B cell (primary cell): ENCODE measurements around the gene MAP4K2. TPM values are rescaled to one million over a fixed set of nuclear protein-coding genes. Genes with fewer than 3 reads are reported as not detected.

Experiments
- ATAC-seq: fragments of 200-7000 bp; cut with Tn5 transposase; one replicate; pipeline ENCODE4 v1.10.0; 2021; ENCODE audit warnings: low read depth, mild to moderate bottlenecking, moderate number of reproducible peaks, moderate library complexity
- CTCF ChIA-PET: fragments of 350-600 bp; sonication (Branson Sonifier 250); formaldehyde crosslinking; loops from one replicate; lab custom pipeline; 2021; ENCODE audit warnings: antibody characterized with exemption, inconsistent platforms; lab: Charles Lee
- POLR2A ChIA-PET: fragments of 350-600 bp; sonication (Branson Sonifier 250); formaldehyde crosslinking; loops from one replicate; lab custom pipeline; 2021; ENCODE audit warnings: antibody characterized with exemption; lab: Charles Lee
- DNase-seq: peaks from one replicate; pipeline ENCODE4 v3.0.0; 2013
- H2AFZ ChIP-seq: 2 replicates; pipeline ENCODE4 v1.6.1; 2012; ENCODE audit warnings: mild to moderate bottlenecking, low read depth, low read length; ENCODE audit not compliant: insufficient read depth, poor library complexity, severe bottlenecking
- H3K27ac ChIP-seq, 2 donors: 1 replicate in 1 of 2; 2 replicates in 1 of 2; pipeline ENCODE4 v1.5.1; 2012 to 2013; ENCODE audit warnings: low read length in 2 of 2, mild to moderate bottlenecking in 2 of 2, moderate library complexity in 1 of 2
- H3K27me3 ChIP-seq, 4 experiments: fragments of 200-600 bp in 1 of 4; sonication (generic) in 1 of 4; replicated peaks in 1 of 4; 1 replicate in 2 of 4; 2 replicates in 2 of 4; pipeline versions ENCODE4 v1.6.1 to v1.7.0; 2013 to 2016; ENCODE audit warnings: low read length in 3 of 4, mild to moderate bottlenecking in 2 of 4, mixed read lengths in 1 of 4, moderate library complexity in 1 of 4; ENCODE audit not compliant: insufficient read depth in 4 of 4, control insufficient read depth in 3 of 4; ENCODE audit errors: control extremely low read depth in 1 of 4
- H3K36me3 ChIP-seq, 2 experiments: replicated peaks in 1 of 2; 1 replicate in 1 of 2; 2 replicates in 1 of 2; pipeline versions ENCODE4 v1.6.1 to v1.7.1; 2013; ENCODE audit warnings: low read length in 1 of 2; ENCODE audit not compliant: insufficient read depth in 2 of 2, control insufficient read depth in 1 of 2; ENCODE audit errors: control extremely low read depth in 1 of 2, extremely low read depth in 1 of 2
- H3K4me1 ChIP-seq, 2 donors: fragments of 200-600 bp in 1 of 2; sonication (generic) in 1 of 2; 1 replicate in 1 of 2; 2 replicates in 1 of 2; pipeline versions ENCODE4 v1.5.1 to v1.6.1; 2013 to 2017; ENCODE audit warnings: low read length in 2 of 2; ENCODE audit not compliant: control insufficient read depth in 2 of 2, insufficient read depth in 2 of 2
- H3K4me2 ChIP-seq: replicated peaks from 2 replicates; pipeline ENCODE3; 2012; ENCODE audit warnings: mild to moderate bottlenecking, low read depth, low read length; ENCODE audit not compliant: poor library complexity, severe bottlenecking
- H3K4me3 ChIP-seq, 5 experiments: fragments of 200-600 bp in 1 of 5; sonication (generic) in 1 of 5; 1 replicate in 3 of 5; 2 replicates in 2 of 5; pipeline versions ENCODE4 v1.5.1 to v1.7.0; 2011 to 2016; ENCODE audit warnings: low read length in 4 of 5, mild to moderate bottlenecking in 4 of 5, low read depth in 2 of 5, control low read depth in 1 of 5, moderate library complexity in 1 of 5; ENCODE audit not compliant: insufficient read depth in 1 of 5; ENCODE audit errors: control extremely low read depth in 1 of 5, extremely low read depth in 1 of 5
- H3K79me2 ChIP-seq: fragments of 200-600 bp; sonication (generic); one replicate; pipeline ENCODE4 v1.6.0; 2016; ENCODE audit warnings: low read length; ENCODE audit not compliant: control insufficient read depth, insufficient read depth
- H3K9ac ChIP-seq: fragments of 200-600 bp; sonication (generic); 2 replicates; pipeline ENCODE4 v1.6.1; 2017; ENCODE audit warnings: mild to moderate bottlenecking, low read length, moderate library complexity
- H3K9me3 ChIP-seq, 3 donors: one replicate each; pipeline versions ENCODE4 v1.6.1 to v1.7.1; 2013; ENCODE audit warnings: low read length in 2 of 3; ENCODE audit not compliant: control insufficient read depth in 2 of 3, insufficient read depth in 1 of 3; ENCODE audit errors: control extremely low read depth in 1 of 3
- H4K20me1 ChIP-seq: 2 replicates; pipeline ENCODE4 v1.6.0; 2012; ENCODE audit warnings: mild to moderate bottlenecking, low read length; ENCODE audit not compliant: insufficient read depth, control insufficient read depth, poor library complexity, severe bottlenecking
- H3K27ac Mint-ChIP-seq: one replicate; pipeline ENCODE4 v1.8.0; 2021; ENCODE audit warnings: mixed read lengths
- H3K27me3 Mint-ChIP-seq: one replicate; pipeline ENCODE4 v1.8.0; 2021; ENCODE audit warnings: mixed read lengths
- H3K4me1 Mint-ChIP-seq: one replicate; pipeline ENCODE4 v1.8.0; 2021; ENCODE audit warnings: mixed read lengths
- H3K4me3 Mint-ChIP-seq: one replicate; pipeline ENCODE4 v1.8.0; 2021; ENCODE audit warnings: mixed read lengths
- H3K9me3 Mint-ChIP-seq: one replicate; pipeline ENCODE4 v1.8.0; 2022; ENCODE audit warnings: mixed read lengths; ENCODE audit not compliant: insufficient read depth
- CTCF ChIP-seq: fragments of 200-600 bp; IDR thresholded peaks from one replicate; pipeline ENCODE4 v1.8.0; 2022; ENCODE audit warnings: antibody characterized with exemption, mild to moderate bottlenecking
- EZH2 ChIP-seq: IDR thresholded peaks from 2 replicates; pipeline ENCODE4 v1.6.1; 2012; ENCODE audit warnings: borderline replicate concordance, low read depth, mild to moderate bottlenecking, moderate library complexity, low read length; ENCODE audit not compliant: insufficient read depth, poor library complexity, severe bottlenecking
- WGBS: methylation state at CpG from one replicate; pipeline ENCODE4 v1.1.5; 2013; ENCODE audit warnings: missing lambda C conversion rate; ENCODE audit not compliant: insufficient coverage; 5-methylcytosine and 5-hydroxymethylcytosine counted together
- intact Hi-C: fragments of 100-400 bp; cut with micrococcal nuclease; formaldehyde crosslinking; loops from one replicate; pipeline ENCODE4 v1.10.0; 2022
- polyA plus RNA-seq: library from polyadenylated mRNA; depleted of rRNA; stranded (reverse); fragments of >200 nt; gene quantifications from 2 replicates; pipeline ENCODE4 v1.2.3, GENCODE V29; 2012
- total RNA-seq, 2 donors: library from RNA; stranded (reverse); fragments of 120-200 nt in 1 of 2; gene quantifications; 1 replicate in 1 of 2; 2 replicates in 1 of 2; pipeline versions ENCODE4 v1.2.3 to v1.2.4, GENCODE V29; 2013 to 2022

Gene MAP4K2
- total and polyA plus RNA-seq, 2 donors (not counting 1 experiment from before 2014, with no cell fraction given) = 118 to 163 TPM

- Histone ChIP-seq H3K27me3 (no peaks in the 10 kb centered on the region), H3K4me3 (no peak overlapping the region), H3K9ac (no peak overlapping the region), H2AFZ (no peak overlapping the region), H3K79me2 (no peaks in the 10 kb centered on the region), H3K9me3 (no peaks in the 10 kb centered on the region), H3K27ac (no peak overlapping the region), H3K4me1 (peaks cover 0 to 4% of the 10 kb centered on the region in 2 donors), H3K36me3 (peaks cover 0 to 11% of the 10 kb centered on the region in 2 experiments), H3K4me2 (no peak overlapping the region), H4K20me1 (no peaks in the 10 kb centered on the region)
- H3K27me3 Mint-ChIP-seq = no peaks in the 10 kb centered on the region
- no peak for ATAC-seq
- H3K9me3 Mint-ChIP-seq = no peaks in the 10 kb centered on the region
- DNase-seq = no peak
- TF ChIP-seq EZH2 = no peak
- TF ChIP-seq CTCF = no peak
- intact Hi-C loops = no loop called here
- 96% methylated on average over 11 of the region's 12 CpGs for WGBS
- H3K27ac Mint-ChIP-seq = no peak overlapping the region
- ChIA-PET CTCF (no interaction called here), POLR2A (no interaction called here)
- H3K4me3 Mint-ChIP-seq = no peak overlapping the region
- peaks cover 2% of the 10 kb centered on the region for H3K4me1 Mint-ChIP-seq
These were observed 30.1 kb upstream of the MAP4K2 start for GRCh38 chr11:64833198-64833502.

GRCh38 chr11:64832467-64833197, 29.6 kb upstream of the MAP4K2 start:
- CTCF ChIA-PET = no interaction called here
- H3K4me1 ChIP-seq = peaks cover 0 to 4% of the 10 kb centered on the region in 2 donors
- 97% methylated on average over 12 of the region's 21 CpGs for WGBS

More at GRCh38 chr11:64832467-64833197, 29.6 kb upstream of the MAP4K2 start:
- Histone ChIP-seq H3K9me3 (no peaks in the 10 kb centered on the region), H3K4me3 (no peak overlapping the region), H2AFZ (no peak overlapping the region), H3K27me3 (no peaks in the 10 kb centered on the region), H3K27ac (no peak overlapping the region), H3K36me3 (peaks cover 0 to 11% of the 10 kb centered on the region in 2 experiments), H3K79me2 (no peaks in the 10 kb centered on the region), H4K20me1 (no peaks in the 10 kb centered on the region), H3K4me2 (no peak overlapping the region), H3K9ac (no peak overlapping the region)
- ATAC-seq = no peak
- no peaks in the 10 kb centered on the region for H3K9me3 Mint-ChIP-seq
- intact Hi-C loops = no loop called here
- no peak for DNase-seq
- POLR2A ChIA-PET = no interaction called here
- H3K27me3 Mint-ChIP-seq = no peaks in the 10 kb centered on the region
- TF ChIP-seq CTCF = no peak
- no peak for TF ChIP-seq EZH2
- peaks cover 2% of the 10 kb centered on the region for H3K4me1 Mint-ChIP-seq
- no peak overlapping the region for H3K4me3 Mint-ChIP-seq
- no peak overlapping the region for H3K27ac Mint-ChIP-seq
